Measurements from ENCODE around the gene PAWR. TPM values are rescaled to one million over a fixed set of nuclear protein-coding genes. Genes with fewer than 3 reads are reported as not detected.

Gene PAWR
- total and polyA plus RNA-seq, 10 of the 15 experiments (the other 5 are each of a cell fraction or from before 2014, with no cell fraction given), result 8.1 to 70.6 (median 24.2) TPM

GRCh38 chr12:79596719-79597350, 93.9 kb downstream of the PAWR start:
- ATAC-seq (no peak), FAIRE-seq (no peak), DNase-seq (ENCODE audit: low read depth, low spot score) (no peak)
- Histone ChIP-seq H3K4me1 (ENCODE audit: control insufficient read depth, insufficient read depth, low read length) (no peaks in the 10 kb centered on the region), H3K4me2 (ENCODE audit: control insufficient read depth, insufficient read depth) (no peak overlapping the region), H3K36me3 (ENCODE audit: control insufficient read depth in 2 of 2, insufficient read depth in 2 of 2, low read length in 1 of 2) (peaks cover 0 to 2% of the 10 kb centered on the region in 2 experiments; a peak in 1 of 4 replicates), H4K20me1 (ENCODE audit: control insufficient read depth, insufficient read depth) (no peaks in the 10 kb centered on the region), H3K9me3 (replicated peaks; ENCODE audit: control insufficient read depth, insufficient read depth, low read length) (no peaks in the 10 kb centered on the region), H3K27me3 (replicated peaks in 1 of 2; ENCODE audit: control insufficient read depth in 2 of 2, insufficient read depth in 2 of 2, low read length in 1 of 2) (no peaks in the 10 kb centered on the region), H3K27ac (ENCODE audit: control insufficient read depth, insufficient read depth) (no peak overlapping the region), H3K4me3 (no peak overlapping the region), H3K79me2 (ENCODE audit: control insufficient read depth, insufficient read depth, low read length) (no peaks in the 10 kb centered on the region), H3K9ac (ENCODE audit: control insufficient read depth, insufficient read depth, low read length) (no peak overlapping the region), H2AFZ (ENCODE audit: control insufficient read depth, low read depth, low read length) (no peak overlapping the region)
- intact Hi-C loops (cut with micrococcal nuclease; ENCODE audit: unreplicated experiment) (no loop called here), in situ Hi-C loops (cut with MboI) (no loop called here)
- ChIA-PET CTCF (interaction anchor here (0.7 kb wide), 1 partner anchor 41 kb away, joined by 3 read pairs; no protein-coding TSS in a partner anchor), POLR2A (interaction anchor here (0.7 to 1.0 kb wide), 3 partner anchors 16 to 35 kb away, joined by 3 to 5 read pairs (median 4); no protein-coding TSS in a partner anchor), RAD21 (ENCODE audit: unreplicated experiment) (interaction anchor here (1.4 kb wide), 1 partner anchor 93 kb away, joined by 3 read pairs; no protein-coding TSS in a partner anchor), SMC1A (ENCODE audit: uncharacterized antibody, unreplicated experiment) (no interaction called here)
- no TSS peak for BruUV-seq (replicated peaks)
- TF ChIP-seq PKNOX1 (IDR thresholded peaks at IDR 0.05), result no peak
- TF ChIP-seq FOXM1 (IDR thresholded peaks at IDR 0.05; ENCODE audit: low read depth, low read length), result no peak
- TF ChIP-seq SKIL (IDR thresholded peaks at IDR 0.05; ENCODE audit: low read depth, poor library complexity, severe bottlenecking), result no peak
- TF ChIP-seq EP300 (IDR thresholded peaks at IDR 0.05; ENCODE audit: borderline replicate concordance in 1 of 2, control insufficient read depth in 1 of 2, low read depth in 2 of 2, low read length in 2 of 2), result no peak
- TF ChIP-seq MTA2 (IDR thresholded peaks at IDR 0.05; ENCODE audit: low read depth), result no peak
- no peak for TF ChIP-seq SPI1 (IDR thresholded peaks at IDR 0.05; ENCODE audit: borderline replicate concordance, insufficient read depth, low read depth, low read length)
- no peak for TF ChIP-seq ZZZ3 (IDR thresholded peaks at IDR 0.05; ENCODE audit: control insufficient read depth, insufficient read length, low read depth)
- no peak for TF ChIP-seq NFYA (IDR thresholded peaks at IDR 0.05; ENCODE audit: borderline replicate concordance, low read depth, low read length)
- no peak for TF ChIP-seq FOS (IDR thresholded peaks at IDR 0.05; ENCODE audit: borderline replicate concordance, extremely low read depth, insufficient read length)
- no peak for TF ChIP-seq MYC (IDR thresholded peaks at IDR 0.05; ENCODE audit: insufficient read depth, insufficient read length, insufficient replicate concordance, low read length, severe bottlenecking)
- no peak for TF ChIP-seq BRCA1 (IDR thresholded peaks at IDR 0.05; ENCODE audit: low read depth, low read length)
- no peak for TF ChIP-seq POLR2AphosphoS2 (IDR thresholded peaks at IDR 0.05; ENCODE audit: low read depth, low read length)
- TF ChIP-seq GATAD2B (conservative IDR thresholded peaks at IDR 0.05; ENCODE audit: low read depth), result no peak
- no peak for TF ChIP-seq CBFB (IDR thresholded peaks at IDR 0.05; ENCODE audit: low read depth)
- no peak for TF ChIP-seq PRDM15 (CRISPR knock-in tag; IDR thresholded peaks at IDR 0.05)
- no peak for TF ChIP-seq NR2C2 (IDR thresholded peaks at IDR 0.05; ENCODE audit: borderline replicate concordance, control insufficient read depth, insufficient read length, low read depth)
- no peak for TF ChIP-seq BCL11A (IDR thresholded peaks at IDR 0.05; ENCODE audit: low read depth, low read length)
- WGBS (ENCODE audit: insufficient coverage, insufficient replicate concordance, low lambda C conversion rate, missing lambda C conversion rate), result 93% methylated on average over 10 of the region's 10 CpGs
